GM12878 (cell line): ENCODE data around the gene DNAH11. TPM values are rescaled to one million over a fixed set of nuclear protein-coding genes. Genes with fewer than 3 reads are reported as not detected.

ENCODE experiments used
- ATAC-seq: fragments of 200-7000 bp; cut with Tn5 transposase; 3 replicates; pipeline ENCODE4 v1.9.1; 2020; ENCODE audit warnings: mild to moderate bottlenecking, moderate library complexity
- BruUV-seq: library from RNA; stranded (reverse); fragments of 400-500 nt; replicated peaks from 2 replicates; lab custom pipeline; 2021; lab: Mats Ljungman, UMichigan
- CTCF ChIA-PET: fragments of 300-600 bp; sonication (Branson Sonifier 250); formaldehyde crosslinking; extraction: SDS; loops from one replicate; lab custom pipeline; 2021; ENCODE audit warnings: inconsistent platforms; lab: Yijun Ruan, JAX
- POLR2A ChIA-PET: fragments of 350-600 bp; formaldehyde crosslinking; extraction: SDS; loops from one replicate; lab custom pipeline; 2021; ENCODE audit warnings: inconsistent platforms; lab: Charles Lee
- RAD21 ChIA-PET: fragments of 300-600 bp; sonication (Branson Sonifier 250); formaldehyde crosslinking; loops from one replicate; lab custom pipeline; 2023; ENCODE audit warnings: antibody characterized with exemption; ENCODE audit not compliant: unreplicated experiment; lab: Charles Lee
- SMC1A ChIA-PET: fragments of 300-600 bp; sonication (Branson Sonifier 250); formaldehyde crosslinking; loops from one replicate; lab custom pipeline; 2023; ENCODE audit not compliant: unreplicated experiment, uncharacterized antibody; lab: Charles Lee
- DNase-seq: peaks from one replicate; pipeline ENCODE4 v3.0.0-alpha.2; 2011; ENCODE audit warnings: low read depth, low spot score
- FAIRE-seq: peaks from 3 replicates; lab custom pipeline; 2011; peaks lifted over from hg19 to GRCh38; lab: Jason Lieb, UNC
- H2AFZ ChIP-seq: 2 replicates; pipeline ENCODE4 v1.6.0; 2011; ENCODE audit warnings: low read depth, low read length, control low read depth; ENCODE audit not compliant: control insufficient read depth
- H3K27ac ChIP-seq: 2 replicates; pipeline ENCODE4 v1.5.1; 2011; ENCODE audit warnings: control low read depth; ENCODE audit not compliant: control insufficient read depth, insufficient read depth
- H3K27me3 ChIP-seq, 2 experiments: replicated peaks in 1 of 2; 2 replicates each; pipeline versions ENCODE4 v1.6.0 to v1.6.1; 2011; ENCODE audit warnings: low read length in 1 of 2; ENCODE audit not compliant: control insufficient read depth in 2 of 2, insufficient read depth in 2 of 2
- H3K36me3 ChIP-seq, 2 experiments: 2 replicates each; pipeline ENCODE4 v1.5.1; 2011; ENCODE audit warnings: low read length in 1 of 2; ENCODE audit not compliant: control insufficient read depth in 2 of 2, insufficient read depth in 2 of 2
- H3K4me1 ChIP-seq: 2 replicates; pipeline ENCODE4 v1.6.1; 2011; ENCODE audit warnings: mild to moderate bottlenecking, low read length, moderate library complexity, mixed read lengths; ENCODE audit not compliant: control insufficient read depth, insufficient read depth
- H3K4me2 ChIP-seq: 2 replicates; pipeline ENCODE4 v1.6.0; 2011; ENCODE audit warnings: control low read depth; ENCODE audit not compliant: control insufficient read depth, insufficient read depth
- H3K4me3 ChIP-seq: fragments of 200-600 bp; sonication (generic); 2 replicates; pipeline ENCODE4 v1.5.1; 2016
- H3K79me2 ChIP-seq: 2 replicates; pipeline ENCODE4 v1.6.0; 2011; ENCODE audit warnings: low read length; ENCODE audit not compliant: control insufficient read depth, insufficient read depth
- H3K9ac ChIP-seq: 2 replicates; pipeline ENCODE4 v1.8.0; 2011; ENCODE audit warnings: low read length, control low read depth, mixed read lengths; ENCODE audit not compliant: control insufficient read depth, insufficient read depth
- H3K9me3 ChIP-seq: replicated peaks from 3 replicates; pipeline ENCODE4 v1.5.1; 2011; ENCODE audit warnings: mild to moderate bottlenecking, low read length; ENCODE audit not compliant: control insufficient read depth, insufficient read depth
- H4K20me1 ChIP-seq: 2 replicates; pipeline ENCODE4 v1.6.0; 2011; ENCODE audit not compliant: control insufficient read depth, insufficient read depth
- BHLHE40 ChIP-seq, 2 experiments: fragments of 450-650 bp in 1 of 2; IDR thresholded peaks; 2 replicates each; pipeline ENCODE4 v1.6.1; 2011 to 2017; ENCODE audit warnings: low read depth in 2 of 2, borderline replicate concordance in 1 of 2, improper control_type of control experiment in 1 of 2, low read length in 1 of 2, mild to moderate bottlenecking in 1 of 2
- DPF2 ChIP-seq: fragments of 450-650 bp; IDR thresholded peaks from 2 replicates; pipeline ENCODE4 v1.6.1; 2017; ENCODE audit warnings: mild to moderate bottlenecking
- in situ Hi-C: fragments of 300-500 bp; cut with MboI; formaldehyde crosslinking; loops from 9 replicates; pipeline ENCODE4 v1.14.3; 2018; ENCODE audit warnings: mixed read lengths
- intact Hi-C: fragments of 100-400 bp; cut with micrococcal nuclease; formaldehyde crosslinking; loops from one replicate; pipeline ENCODE4 v1.14.2; 2022; ENCODE audit not compliant: unreplicated experiment
- polyA plus RNA-seq, 11 experiments: library from polyadenylated mRNA; depleted of rRNA in 4 of 11; unstranded in 6 of 11; stranded (reverse) in 5 of 11; fragments of >200 nt; fragmentation: Nextera tagmentation in 4 of 11; fragmentation: Illumina TruSeq in 1 of 11; extraction: Ambion mirVana in 4 of 11; extraction: Trizol in 1 of 11; gene quantifications; 1 replicate in 1 of 11; 2 replicates in 10 of 11; pipeline versions ENCODE4 v1.2.1 to v1.2.3, GENCODE V29; 2011 to 2016; ENCODE audit warnings: inconsistent platforms in 2 of 11, missing spikeins in 2 of 11, low read depth in 1 of 11
- total RNA-seq, 4 experiments: library from RNA; depleted of rRNA in 3 of 4; stranded (reverse); fragments of >200 nt in 3 of 4; fragmentation: Illumina TruSeq in 1 of 4; extraction: Trizol in 1 of 4; gene quantifications; 2 replicates each; pipeline versions ENCODE4 v1.2.1 to v1.2.3, GENCODE V29; 2013 to 2021
- TF ChIP-seq, protein P1 (sequence below): fragments of 450-650 bp; formaldehyde crosslinking; IDR thresholded peaks from 2 replicates; pipeline ENCODE4 v1.5.0; 2022; ENCODE audit warnings: mild to moderate bottlenecking, missing genetic modification characterization
- TF ChIP-seq, protein P2 (sequence below): fragments of 450-650 bp; IDR thresholded peaks from 2 replicates; pipeline ENCODE4 v1.6.1; 2017; ENCODE audit warnings: mild to moderate bottlenecking, moderate library complexity
- TF ChIP-seq, protein P3 (sequence below): IDR thresholded peaks from 2 replicates; pipeline ENCODE4 v1.6.1; 2012; ENCODE audit warnings: improper control_type of control experiment, low read depth, low read length; ENCODE audit not compliant: insufficient replicate concordance

DNAH11 gene
- total and polyA plus RNA-seq, 10 of the 15 experiments (the other 5 are each of a cell fraction or from before 2014, with no cell fraction given), result 0.03 to 0.56 (median 0.10) TPM

DNA sequence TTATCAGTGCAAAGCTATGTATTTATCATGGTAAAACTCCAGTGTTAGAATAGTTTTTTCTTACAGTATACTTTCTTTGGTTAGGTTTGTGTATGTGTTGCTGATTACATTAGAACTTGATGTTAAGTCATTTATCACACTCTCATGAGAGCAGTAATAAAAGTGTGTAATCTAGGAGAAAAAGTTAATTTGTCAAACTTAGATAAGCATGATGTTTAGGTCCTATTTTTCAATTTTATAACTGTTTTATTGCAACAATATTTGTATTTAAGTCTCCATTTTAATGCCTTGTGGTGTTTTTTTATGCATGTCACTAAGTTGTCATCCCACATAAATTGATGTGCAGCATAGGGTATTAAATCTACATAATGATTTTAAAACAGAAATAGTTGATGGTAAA, 28.8 kb upstream of the DNAH11 start:
- Histone ChIP-seq H4K20me1 (no peaks in the 10 kb centered on the region), H2AFZ (no peak overlapping the region), H3K9me3 (no peaks in the 10 kb centered on the region; the same call in 1 of the 3 replicates), H3K9ac (no peak overlapping the region), H3K27me3 (no peaks in the 10 kb centered on the region), H3K36me3 (peaks cover 0 to 4% of the 10 kb centered on the region in 2 experiments; a peak in 2 of 4 replicates), H3K4me1 (no peaks in the 10 kb centered on the region), H3K4me2 (no peak overlapping the region), H3K79me2 (no peaks in the 10 kb centered on the region), H3K27ac (no peak overlapping the region), H3K4me3 (no peak overlapping the region)
- ChIA-PET SMC1A (interaction anchor here (0.6 to 1.0 kb wide), 2 partner anchors 12 to 79 kb away, joined by 3 to 4 read pairs; no protein-coding TSS in a partner anchor), RAD21 (no interaction called here), POLR2A (no interaction called here), CTCF (interaction anchor here (1.0 to 1.5 kb wide), 2 partner anchors 10 to 14 kb away, joined by 3 read pairs; no protein-coding TSS in a partner anchor)
- in situ Hi-C loops, result no loop called here
- no peak for DNase-seq
- no peak for ATAC-seq
- FAIRE-seq, result no peak
- no peak for TF ChIP-seq DPF2
- TF ChIP-seq, protein P1, sequence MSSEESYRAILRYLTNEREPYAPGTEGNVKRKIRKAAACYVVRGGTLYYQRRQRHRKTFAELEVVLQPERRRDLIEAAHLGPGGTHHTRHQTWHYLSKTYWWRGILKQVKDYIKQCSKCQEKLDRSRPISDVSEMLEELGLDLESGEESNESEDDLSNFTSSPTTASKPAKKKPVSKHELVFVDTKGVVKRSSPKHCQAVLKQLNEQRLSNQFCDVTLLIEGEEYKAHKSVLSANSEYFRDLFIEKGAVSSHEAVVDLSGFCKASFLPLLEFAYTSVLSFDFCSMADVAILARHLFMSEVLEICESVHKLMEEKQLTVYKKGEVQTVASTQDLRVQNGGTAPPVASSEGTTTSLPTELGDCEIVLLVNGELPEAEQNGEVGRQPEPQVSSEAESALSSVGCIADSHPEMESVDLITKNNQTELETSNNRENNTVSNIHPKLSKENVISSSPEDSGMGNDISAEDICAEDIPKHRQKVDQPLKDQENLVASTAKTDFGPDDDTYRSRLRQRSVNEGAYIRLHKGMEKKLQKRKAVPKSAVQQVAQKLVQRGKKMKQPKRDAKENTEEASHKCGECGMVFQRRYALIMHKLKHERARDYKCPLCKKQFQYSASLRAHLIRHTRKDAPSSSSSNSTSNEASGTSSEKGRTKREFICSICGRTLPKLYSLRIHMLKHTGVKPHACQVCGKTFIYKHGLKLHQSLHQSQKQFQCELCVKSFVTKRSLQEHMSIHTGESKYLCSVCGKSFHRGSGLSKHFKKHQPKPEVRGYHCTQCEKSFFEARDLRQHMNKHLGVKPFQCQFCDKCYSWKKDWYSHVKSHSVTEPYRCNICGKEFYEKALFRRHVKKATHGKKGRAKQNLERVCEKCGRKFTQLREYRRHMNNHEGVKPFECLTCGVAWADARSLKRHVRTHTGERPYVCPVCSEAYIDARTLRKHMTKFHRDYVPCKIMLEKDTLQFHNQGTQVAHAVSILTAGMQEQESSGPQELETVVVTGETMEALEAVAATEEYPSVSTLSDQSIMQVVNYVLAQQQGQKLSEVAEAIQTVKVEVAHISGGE (CRISPR knock-in tag), result no peak
- TF ChIP-seq, protein P2, sequence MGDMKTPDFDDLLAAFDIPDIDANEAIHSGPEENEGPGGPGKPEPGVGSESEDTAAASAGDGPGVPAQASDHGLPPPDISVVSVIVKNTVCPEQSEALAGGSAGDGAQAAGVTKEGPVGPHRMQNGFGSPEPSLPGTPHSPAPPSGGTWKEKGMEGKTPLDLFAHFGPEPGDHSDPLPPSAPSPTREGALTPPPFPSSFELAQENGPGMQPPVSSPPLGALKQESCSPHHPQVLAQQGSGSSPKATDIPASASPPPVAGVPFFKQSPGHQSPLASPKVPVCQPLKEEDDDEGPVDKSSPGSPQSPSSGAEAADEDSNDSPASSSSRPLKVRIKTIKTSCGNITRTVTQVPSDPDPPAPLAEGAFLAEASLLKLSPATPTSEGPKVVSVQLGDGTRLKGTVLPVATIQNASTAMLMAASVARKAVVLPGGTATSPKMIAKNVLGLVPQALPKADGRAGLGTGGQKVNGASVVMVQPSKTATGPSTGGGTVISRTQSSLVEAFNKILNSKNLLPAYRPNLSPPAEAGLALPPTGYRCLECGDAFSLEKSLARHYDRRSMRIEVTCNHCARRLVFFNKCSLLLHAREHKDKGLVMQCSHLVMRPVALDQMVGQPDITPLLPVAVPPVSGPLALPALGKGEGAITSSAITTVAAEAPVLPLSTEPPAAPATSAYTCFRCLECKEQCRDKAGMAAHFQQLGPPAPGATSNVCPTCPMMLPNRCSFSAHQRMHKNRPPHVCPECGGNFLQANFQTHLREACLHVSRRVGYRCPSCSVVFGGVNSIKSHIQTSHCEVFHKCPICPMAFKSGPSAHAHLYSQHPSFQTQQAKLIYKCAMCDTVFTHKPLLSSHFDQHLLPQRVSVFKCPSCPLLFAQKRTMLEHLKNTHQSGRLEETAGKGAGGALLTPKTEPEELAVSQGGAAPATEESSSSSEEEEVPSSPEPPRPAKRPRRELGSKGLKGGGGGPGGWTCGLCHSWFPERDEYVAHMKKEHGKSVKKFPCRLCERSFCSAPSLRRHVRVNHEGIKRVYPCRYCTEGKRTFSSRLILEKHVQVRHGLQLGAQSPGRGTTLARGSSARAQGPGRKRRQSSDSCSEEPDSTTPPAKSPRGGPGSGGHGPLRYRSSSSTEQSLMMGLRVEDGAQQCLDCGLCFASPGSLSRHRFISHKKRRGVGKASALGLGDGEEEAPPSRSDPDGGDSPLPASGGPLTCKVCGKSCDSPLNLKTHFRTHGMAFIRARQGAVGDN, result no peak
- TF ChIP-seq, protein P3, sequence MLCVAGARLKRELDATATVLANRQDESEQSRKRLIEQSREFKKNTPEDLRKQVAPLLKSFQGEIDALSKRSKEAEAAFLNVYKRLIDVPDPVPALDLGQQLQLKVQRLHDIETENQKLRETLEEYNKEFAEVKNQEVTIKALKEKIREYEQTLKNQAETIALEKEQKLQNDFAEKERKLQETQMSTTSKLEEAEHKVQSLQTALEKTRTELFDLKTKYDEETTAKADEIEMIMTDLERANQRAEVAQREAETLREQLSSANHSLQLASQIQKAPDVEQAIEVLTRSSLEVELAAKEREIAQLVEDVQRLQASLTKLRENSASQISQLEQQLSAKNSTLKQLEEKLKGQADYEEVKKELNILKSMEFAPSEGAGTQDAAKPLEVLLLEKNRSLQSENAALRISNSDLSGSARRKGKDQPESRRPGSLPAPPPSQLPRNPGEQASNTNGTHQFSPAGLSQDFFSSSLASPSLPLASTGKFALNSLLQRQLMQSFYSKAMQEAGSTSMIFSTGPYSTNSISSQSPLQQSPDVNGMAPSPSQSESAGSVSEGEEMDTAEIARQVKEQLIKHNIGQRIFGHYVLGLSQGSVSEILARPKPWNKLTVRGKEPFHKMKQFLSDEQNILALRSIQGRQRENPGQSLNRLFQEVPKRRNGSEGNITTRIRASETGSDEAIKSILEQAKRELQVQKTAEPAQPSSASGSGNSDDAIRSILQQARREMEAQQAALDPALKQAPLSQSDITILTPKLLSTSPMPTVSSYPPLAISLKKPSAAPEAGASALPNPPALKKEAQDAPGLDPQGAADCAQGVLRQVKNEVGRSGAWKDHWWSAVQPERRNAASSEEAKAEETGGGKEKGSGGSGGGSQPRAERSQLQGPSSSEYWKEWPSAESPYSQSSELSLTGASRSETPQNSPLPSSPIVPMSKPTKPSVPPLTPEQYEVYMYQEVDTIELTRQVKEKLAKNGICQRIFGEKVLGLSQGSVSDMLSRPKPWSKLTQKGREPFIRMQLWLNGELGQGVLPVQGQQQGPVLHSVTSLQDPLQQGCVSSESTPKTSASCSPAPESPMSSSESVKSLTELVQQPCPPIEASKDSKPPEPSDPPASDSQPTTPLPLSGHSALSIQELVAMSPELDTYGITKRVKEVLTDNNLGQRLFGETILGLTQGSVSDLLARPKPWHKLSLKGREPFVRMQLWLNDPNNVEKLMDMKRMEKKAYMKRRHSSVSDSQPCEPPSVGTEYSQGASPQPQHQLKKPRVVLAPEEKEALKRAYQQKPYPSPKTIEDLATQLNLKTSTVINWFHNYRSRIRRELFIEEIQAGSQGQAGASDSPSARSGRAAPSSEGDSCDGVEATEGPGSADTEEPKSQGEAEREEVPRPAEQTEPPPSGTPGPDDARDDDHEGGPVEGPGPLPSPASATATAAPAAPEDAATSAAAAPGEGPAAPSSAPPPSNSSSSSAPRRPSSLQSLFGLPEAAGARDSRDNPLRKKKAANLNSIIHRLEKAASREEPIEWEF, result no peak
- no peak for TF ChIP-seq BHLHE40 (IDR thresholded peaks at IDR 0.05; ENCODE audit: borderline replicate concordance in 1 of 2, low read depth in 2 of 2, low read length in 1 of 2)
- BruUV-seq, result no TSS peak
- intact Hi-C loops, result no loop called here
